HG03103 (cell line): ENCODE measurements around the gene CKMT1A.
"Not testable (repeated sequence)": the region's sequence is repeated elsewhere in the genome, so short reads cannot be mapped to it uniquely, and the experiment has no call there.

Experiments used
- ATAC-seq: cut with Tn5 transposase; IDR thresholded peaks from one replicate; pipeline ENCODE4 v1.9.1; 2021; ENCODE audit warnings: low read depth; ENCODE audit not compliant: unreplicated experiment

Gene CKMT1A

DNA sequence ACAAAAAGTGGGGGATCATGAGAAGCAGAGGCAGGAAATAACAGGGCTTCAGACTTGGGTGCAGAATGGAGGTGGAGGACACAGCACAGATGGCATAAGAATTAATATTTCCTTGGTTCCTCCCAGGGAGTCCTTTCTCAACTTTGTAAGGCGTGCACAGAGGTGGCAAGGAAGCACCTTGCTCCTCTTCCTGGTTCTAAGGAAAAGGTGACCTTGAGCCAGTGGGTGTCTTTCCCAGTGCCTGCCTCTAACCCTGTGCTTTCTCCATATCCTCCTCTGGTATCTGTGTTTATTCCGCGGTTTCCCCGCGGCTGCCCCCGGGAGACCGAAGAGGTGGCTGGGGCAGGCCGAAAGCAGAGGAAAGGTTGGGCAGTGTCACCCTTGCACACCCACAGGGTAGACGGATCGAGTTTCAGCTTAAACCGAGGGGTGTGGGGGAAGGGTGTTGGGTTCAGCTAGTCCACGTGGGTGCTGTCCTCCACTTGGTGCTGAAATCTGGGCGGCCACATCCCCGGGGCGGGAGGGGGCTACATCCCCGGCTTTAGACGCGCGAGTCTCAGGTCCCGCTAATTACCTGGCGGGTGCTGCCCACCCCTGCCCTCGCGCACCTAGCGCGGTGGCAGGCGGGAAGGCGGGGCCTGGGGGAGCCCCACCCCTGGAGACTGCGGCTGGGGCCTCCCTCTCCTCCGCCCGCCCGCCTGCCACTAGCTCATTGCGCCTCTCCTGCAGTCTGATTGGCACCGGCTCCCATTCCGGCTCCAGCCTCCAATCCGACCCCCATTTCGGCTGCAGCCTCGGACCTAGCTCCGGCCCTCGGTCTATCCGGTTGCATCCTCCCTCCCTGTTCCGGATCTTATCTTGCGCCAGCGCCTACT, at the start of gene CKMT1A:
Gene CKMT1A (plus strand): TSS at position 712 of the 875 bp plus-strand sequence. CDS start 192 bp downstream, outside the sequence.
- ATAC-seq = not testable (repeated sequence)

DNA sequence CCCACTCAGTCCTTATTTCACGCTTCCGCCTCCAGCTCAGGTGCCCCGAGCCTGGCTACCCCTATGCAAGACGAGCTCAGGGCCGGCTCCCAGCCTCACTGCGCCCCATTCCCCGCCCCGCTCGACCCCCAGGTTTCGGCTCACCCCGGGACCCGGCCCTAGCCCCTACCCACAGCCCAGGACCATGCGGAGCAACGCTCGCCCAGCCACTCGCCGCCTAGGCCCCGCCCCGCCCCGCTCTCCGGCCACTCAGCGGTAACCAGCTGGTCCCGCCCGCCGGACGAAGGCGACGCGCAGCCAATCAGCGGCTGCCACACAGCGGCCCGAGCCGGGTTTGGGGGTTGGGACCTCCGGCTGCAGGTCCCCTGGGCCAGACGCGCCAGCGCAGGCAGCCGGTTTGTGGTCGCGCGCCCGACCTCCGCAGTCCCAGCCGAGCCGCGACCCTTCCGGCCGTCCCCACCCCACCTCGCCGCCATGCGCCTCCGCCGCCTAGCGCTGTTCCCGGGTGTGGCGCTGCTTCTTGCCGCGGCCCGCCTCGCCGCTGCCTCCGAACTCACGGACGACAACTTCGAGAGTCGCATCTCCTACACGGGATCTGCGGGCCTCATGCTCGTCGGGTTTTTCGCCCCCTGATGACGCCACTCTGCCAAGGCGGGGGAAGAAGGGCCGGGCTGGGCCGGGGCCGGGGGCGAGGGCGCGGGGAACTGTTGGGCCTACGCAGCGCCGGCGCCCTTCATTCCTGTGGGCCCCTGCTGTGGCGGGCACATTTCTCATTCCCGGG, 44.8 kb upstream of the CKMT1A start, which contains the start of gene CATSPER2:
Gene CATSPER2 (minus strand): TSS at position 196 of the 781 bp plus-strand sequence. CDS start 783 bp downstream, outside the sequence.
- no peak for ATAC-seq

DNA sequence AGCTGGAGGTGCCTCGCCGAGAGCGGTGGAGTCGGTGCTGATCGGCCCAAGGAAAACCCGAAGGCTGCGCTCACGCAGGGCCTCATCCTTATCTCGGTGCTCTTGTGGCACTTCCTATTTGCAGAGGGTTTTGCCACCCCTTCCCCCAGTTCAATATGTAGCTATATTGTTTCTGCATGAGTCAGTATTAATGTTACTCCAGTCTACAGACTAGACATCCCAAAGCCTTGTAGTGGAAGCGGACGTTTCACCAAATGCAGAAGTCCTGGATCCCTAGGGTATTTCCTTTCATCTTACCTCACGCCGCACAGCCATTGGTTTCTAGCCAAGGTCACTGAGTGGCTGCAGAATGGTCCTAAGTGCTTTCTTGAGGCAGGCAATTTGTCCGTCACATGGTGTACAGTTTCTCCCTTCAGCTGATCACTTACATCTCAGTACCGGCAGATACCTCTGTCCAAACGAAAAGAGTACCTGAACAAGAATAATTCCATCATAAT, 44.2 kb upstream of the CKMT1A start:
- ATAC-seq = not testable (repeated sequence)

GRCh38 chr15:43659727-43660126, 33.9 kb upstream of the CKMT1A start:
- not testable (repeated sequence) for ATAC-seq

- ATAC-seq = not testable (repeated sequence)
These were observed 31.4 kb upstream of the CKMT1A start for GRCh38 chr15:43662293-43662692.

DNA sequence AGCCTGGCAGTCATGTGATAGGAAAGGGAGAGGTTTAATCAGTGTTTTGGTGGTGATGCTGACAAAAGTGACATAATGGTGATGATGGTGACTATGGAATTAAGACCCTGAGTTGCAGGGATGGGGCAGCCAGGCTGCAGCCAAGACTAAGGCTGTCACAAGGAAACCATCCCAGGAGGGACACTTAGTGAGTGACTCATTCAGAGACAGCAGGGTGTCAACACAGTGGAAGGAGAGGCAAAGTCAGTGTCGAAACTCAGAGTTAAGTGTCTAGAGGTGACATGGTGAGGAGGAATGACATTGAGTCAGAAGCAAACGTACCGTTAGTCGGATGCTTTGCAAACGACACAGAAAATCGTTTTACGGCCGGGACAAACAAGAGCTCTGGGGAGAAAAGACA, 30.3 kb upstream of the CKMT1A start:
- ATAC-seq = not testable (repeated sequence)

GRCh38 chr15:43666177-43666576, 27.5 kb upstream of the CKMT1A start:
- ATAC-seq = not testable (repeated sequence)

DNA sequence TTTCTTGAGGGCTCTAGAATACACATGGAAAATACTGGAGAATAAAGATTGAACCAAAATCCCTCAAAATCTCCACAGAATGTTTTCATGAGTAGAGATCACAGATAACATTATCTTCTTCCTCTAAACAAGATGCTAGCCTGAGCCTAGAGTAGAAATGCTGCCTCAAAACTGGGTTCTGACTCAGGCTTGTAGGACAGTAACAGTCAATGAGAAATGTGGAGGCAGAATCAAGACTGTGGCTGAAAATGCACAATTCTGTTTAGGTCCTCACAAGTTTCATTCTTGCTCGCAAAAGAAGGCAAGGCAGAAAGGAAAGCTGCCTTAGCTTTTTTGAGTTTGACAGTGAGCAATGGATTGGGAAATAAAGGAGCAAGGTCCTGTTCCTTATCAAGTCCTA, 19.5 kb upstream of the CKMT1A start:
- ATAC-seq = not testable (repeated sequence)

GRCh38 chr15:43689604-43690301, 3.9 kb upstream of the CKMT1A start:
- peak; percentile 91 for ATAC-seq

GRCh38 chr15:43692679-43693078, 980 bp upstream of the CKMT1A start:
- ATAC-seq = not testable (repeated sequence)

DNA sequence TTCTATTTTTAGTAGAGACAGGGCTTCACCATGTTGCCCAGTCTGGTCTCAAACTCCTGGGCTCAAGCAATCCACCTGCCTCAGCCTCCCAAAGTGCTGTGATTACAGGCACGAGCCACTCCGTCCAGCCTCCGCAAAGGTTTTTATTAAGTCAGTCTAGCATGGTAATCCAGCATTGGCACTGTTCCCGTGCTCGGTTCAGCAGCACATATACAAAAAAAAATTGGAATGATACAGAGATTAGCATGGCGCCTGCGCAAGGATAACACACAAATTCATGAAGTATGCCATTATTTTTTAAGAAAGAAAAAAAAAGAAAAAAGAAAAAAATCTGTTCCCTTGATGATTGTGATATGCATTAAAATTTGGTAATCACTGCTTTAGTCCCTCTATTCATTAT, 8.5 kb downstream of the CKMT1A start:
- no peak for ATAC-seq

DNA sequence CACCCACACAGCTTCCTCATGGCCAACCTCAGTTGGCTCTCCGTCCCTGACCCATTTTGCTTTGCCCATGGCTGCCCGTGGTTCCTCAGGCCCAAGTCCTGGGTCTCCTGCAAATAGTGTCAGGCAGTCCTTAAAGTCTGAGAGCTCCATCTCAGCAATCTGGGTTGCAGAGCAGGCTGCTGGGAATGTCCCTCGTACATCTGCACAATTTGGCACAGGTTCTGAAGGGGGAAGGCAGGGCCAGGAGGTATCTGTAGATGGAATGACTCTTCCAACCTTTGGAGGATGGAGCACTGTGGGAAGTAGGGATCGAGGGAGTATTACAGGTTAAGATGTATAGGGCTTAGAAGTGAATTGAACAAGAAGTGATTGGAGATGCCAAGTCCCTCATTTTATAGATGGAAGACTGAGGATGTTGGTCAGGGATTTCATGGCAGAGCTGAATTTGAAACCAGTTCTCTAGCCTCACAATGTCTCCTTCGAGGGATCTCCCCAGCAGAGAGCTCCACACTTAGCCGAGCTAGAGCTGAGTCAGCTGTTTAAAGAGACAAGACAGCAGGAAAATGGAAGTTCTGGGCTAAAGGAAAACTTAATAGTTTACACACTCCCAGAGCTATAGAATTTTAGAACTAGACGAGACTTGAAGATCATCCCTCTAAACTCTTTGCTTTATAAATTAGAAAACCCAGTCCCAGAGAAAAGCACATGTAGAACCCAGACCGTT, 9.2 kb downstream of the CKMT1A start:
- ATAC-seq = no peak

GRCh38 chr15:43710431-43711131, 16.9 kb downstream of the CKMT1A start:
- ATAC-seq = not testable (repeated sequence)

DNA sequence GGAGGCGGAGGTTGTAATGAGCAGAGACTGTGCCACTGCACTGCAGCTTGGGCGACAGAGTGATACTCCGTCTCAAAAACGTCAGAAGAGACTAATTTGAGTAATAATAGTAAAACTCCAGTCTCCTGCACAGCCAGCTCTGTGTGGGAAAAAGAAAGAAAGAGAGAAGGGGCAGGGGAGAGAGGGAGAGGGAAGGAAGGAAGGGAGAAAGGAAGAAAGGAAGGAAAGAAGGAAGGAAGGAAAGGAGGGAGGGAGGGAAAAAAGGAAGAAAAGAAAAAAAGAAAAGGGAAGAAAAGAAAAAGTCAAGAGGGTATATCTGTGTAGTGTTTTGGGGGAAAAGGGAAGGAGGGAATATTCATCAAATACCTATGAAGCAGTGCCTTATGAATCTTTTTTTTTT, 29.5 kb downstream of the CKMT1A start:
- no peak for ATAC-seq

DNA sequence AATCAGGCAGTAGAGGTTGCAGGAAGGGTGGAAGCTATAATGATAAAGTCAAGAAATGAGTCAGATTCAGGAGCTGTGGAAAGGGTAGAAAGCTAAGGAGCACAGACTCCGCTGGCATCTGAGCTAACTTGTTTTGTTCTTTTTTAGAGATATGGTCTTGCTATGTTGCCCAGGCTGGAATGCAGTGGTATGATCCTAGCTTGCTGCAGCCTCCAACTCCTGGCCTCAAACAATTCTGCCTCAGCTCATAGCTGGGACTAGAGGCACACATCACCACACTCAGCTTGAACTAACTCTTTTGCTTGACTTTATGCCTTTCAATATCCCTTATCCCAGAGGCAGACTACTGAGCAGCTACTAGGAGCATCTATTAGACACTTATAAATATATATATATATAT, 32.6 kb downstream of the CKMT1A start:
- ATAC-seq = not testable (repeated sequence)

- ATAC-seq = not testable (repeated sequence)
These were observed 34.5 kb downstream of the CKMT1A start for GRCh38 chr15:43728053-43728725.

DNA sequence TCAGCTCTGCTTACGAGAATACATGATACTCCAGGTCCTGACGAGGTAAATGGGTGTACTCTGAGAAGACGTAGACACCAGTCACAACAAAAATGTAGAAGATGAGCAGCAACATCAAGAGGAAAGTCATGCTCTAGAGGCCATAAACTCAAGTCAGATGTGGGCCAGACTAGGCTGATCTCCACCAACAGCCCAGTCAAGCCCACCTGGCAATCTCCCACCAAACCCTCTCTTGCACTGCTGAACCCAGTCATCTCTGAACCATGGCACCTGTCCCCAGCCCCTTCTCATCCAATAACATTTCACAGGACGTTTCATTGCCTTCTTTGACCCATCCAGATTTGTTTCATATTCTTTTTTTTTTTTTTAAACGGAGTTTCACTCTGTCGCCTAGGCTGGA, 41.8 kb downstream of the CKMT1A start:
- peak; percentile 52 for ATAC-seq

- ATAC-seq = peak; percentile 68
These were observed 52.7 kb downstream of the CKMT1A start, which contains the start of gene PDIA3 for GRCh38 chr15:43746245-43746902. TSS of gene PDIA3 (plus strand) at chr15:43746438. CDS start at chr15:43746540, 102 bp downstream.
